GM12865 (cell line): ENCODE results near the gene EHBP1.

ENCODE experiments used
- DNase-seq: peaks from one replicate; pipeline ENCODE4 v3.0.0; 2010; ENCODE audit warnings: low read depth
- H3K4me3 ChIP-seq: 2 replicates; pipeline ENCODE4 v1.5.1; 2011; ENCODE audit warnings: mild to moderate bottlenecking, low read depth, low read length, control low read depth
- TF ChIP-seq, protein P1 (sequence below): IDR thresholded peaks from 2 replicates; pipeline ENCODE4 v1.5.1; 2011; ENCODE audit warnings: low read length, control low read depth, low read depth, inconsistent platforms; ENCODE audit not compliant: insufficient read depth; ENCODE audit errors: missing control alignments

Gene EHBP1

GRCh38 chr2:63081404-63081803 lies 375.9 kb downstream of the EHBP1 start:
- TF ChIP-seq, protein P1, sequence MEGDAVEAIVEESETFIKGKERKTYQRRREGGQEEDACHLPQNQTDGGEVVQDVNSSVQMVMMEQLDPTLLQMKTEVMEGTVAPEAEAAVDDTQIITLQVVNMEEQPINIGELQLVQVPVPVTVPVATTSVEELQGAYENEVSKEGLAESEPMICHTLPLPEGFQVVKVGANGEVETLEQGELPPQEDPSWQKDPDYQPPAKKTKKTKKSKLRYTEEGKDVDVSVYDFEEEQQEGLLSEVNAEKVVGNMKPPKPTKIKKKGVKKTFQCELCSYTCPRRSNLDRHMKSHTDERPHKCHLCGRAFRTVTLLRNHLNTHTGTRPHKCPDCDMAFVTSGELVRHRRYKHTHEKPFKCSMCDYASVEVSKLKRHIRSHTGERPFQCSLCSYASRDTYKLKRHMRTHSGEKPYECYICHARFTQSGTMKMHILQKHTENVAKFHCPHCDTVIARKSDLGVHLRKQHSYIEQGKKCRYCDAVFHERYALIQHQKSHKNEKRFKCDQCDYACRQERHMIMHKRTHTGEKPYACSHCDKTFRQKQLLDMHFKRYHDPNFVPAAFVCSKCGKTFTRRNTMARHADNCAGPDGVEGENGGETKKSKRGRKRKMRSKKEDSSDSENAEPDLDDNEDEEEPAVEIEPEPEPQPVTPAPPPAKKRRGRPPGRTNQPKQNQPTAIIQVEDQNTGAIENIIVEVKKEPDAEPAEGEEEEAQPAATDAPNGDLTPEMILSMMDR = no peak
- H3K4me3 ChIP-seq = no peak overlapping the region
- no peak for DNase-seq

GRCh38 chr2:63086687-63087086 lies 381.2 kb downstream of the EHBP1 start:
- DNase-seq = no peak
- TF ChIP-seq, protein P1 = no peak
- no peak overlapping the region for H3K4me3 ChIP-seq

DNA sequence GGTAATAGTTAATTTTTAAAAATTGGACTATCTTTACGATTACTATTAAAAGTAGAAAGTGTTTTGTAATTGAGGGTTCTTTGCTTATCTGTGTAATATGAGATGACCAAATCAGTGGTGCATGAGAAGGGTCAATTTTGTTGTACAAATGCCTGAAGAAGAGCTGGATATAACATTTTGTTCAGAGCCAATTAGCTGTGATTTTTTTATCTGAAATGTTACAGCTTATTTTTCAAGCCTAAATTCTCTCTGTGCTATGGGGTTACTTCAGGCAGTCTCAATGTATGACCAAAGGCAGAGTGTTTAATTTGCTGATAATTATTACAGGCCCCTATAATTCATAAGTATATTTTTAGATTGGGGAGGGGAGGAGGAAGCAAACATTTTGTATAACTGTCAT lies 386.9 kb downstream of the EHBP1 start:
- H3K4me3 ChIP-seq = no peak overlapping the region
- TF ChIP-seq, protein P1 = no peak
- DNase-seq = no peak

DNA sequence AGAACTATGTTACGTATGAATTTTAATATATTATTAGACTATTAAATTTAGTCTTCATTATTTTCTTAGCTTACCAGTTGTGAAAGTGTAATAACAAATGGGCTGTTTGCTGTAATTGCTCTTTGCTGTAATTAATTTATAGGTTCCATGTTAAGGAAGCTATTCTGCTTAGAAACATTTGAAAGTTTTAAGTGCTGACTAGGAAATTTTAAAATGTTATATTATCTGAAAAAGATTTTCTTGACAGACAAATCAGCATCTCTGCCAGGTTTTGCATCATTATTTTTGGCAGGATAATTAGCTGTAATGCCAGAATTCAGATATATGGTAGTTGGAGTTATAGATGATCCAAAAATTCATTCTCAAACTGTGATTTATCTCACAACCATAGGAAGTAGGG lies 387.3 kb downstream of the EHBP1 start:
- DNase-seq = no peak
- no peak overlapping the region for H3K4me3 ChIP-seq
- TF ChIP-seq, protein P1 = no peak

DNA sequence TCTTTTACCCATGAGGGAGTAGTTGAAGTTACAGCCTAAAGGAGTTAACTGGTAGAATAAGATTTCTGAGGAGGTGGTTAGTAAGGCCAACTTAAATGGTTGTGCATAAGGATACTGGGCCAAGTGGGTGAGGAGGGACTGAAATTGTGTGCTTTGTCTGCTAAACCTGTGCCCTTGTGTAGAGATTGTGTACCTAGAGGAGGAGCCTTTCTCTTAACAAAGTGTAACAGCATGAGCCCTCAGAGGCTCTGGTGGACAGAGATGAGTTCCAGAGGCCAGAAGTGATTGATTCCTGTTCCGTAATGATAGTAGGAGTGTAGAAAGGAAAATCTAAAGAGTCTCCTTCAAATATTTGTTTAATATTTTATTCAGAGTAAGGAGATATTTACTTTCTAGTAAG lies 388.0 kb downstream of the EHBP1 start:
- TF ChIP-seq, protein P1 = no peak
- no peak for DNase-seq
- H3K4me3 ChIP-seq = no peak overlapping the region
